UCSD-AML1 (cell line): ENCODE data around the gene MS4A6E.
A peak's percentile ranks its signal among the peaks of the same experiment; 100 is the strongest.

ENCODE experiments used
- DNase-seq: peaks from one replicate; lab custom pipeline; 2025; ENCODE audit not compliant: unreplicated experiment; lab: John Stamatoyannopoulos, UW

MS4A6E gene

GRCh38 chr11:60371854-60372253 lies 44.8 kb downstream of the MS4A6E start:
- no peak for DNase-seq

- DNase-seq = no peak
Observed at GRCh38 chr11:60372767-60373166, 45.7 kb downstream of the MS4A6E start.

- DNase-seq = no peak
Observed at GRCh38 chr11:60375316-60375715, 48.3 kb downstream of the MS4A6E start.

GRCh38 chr11:60376601-60377000 lies 49.5 kb downstream of the MS4A6E start:
- no peak for DNase-seq

- DNase-seq = no peak
Observed at GRCh38 chr11:60377401-60378136, 50.5 kb downstream of the MS4A6E start.

GRCh38 chr11:60378354-60378753 lies 51.3 kb downstream of the MS4A6E start, which contains the start of gene MS4A7:
MS4A7 (plus strand) TSS chr11:60378532; CDS start chr11:60383142, 4,610 bp downstream.
- DNase-seq = peak; percentile 54

- no peak for DNase-seq
Observed at GRCh38 chr11:60389279-60389910, 62.3 kb downstream of the MS4A6E start.

- DNase-seq = no peak
Observed at GRCh38 chr11:60390419-60390818, 63.4 kb downstream of the MS4A6E start.
